B cell (primary cell): ENCODE measurements around the gene ZC3H18. TPM values are rescaled to one million over a fixed set of nuclear protein-coding genes. Genes with fewer than 3 reads are reported as not detected.

ENCODE experiments used
- ATAC-seq: fragments of 200-7000 bp; cut with Tn5 transposase; one replicate; pipeline ENCODE4 v1.10.0; 2021; ENCODE audit warnings: low read depth, mild to moderate bottlenecking, moderate number of reproducible peaks, moderate library complexity
- CTCF ChIA-PET: fragments of 350-600 bp; sonication (Branson Sonifier 250); formaldehyde crosslinking; loops from one replicate; lab custom pipeline; 2021; ENCODE audit warnings: antibody characterized with exemption, inconsistent platforms; lab: Charles Lee
- POLR2A ChIA-PET: fragments of 350-600 bp; sonication (Branson Sonifier 250); formaldehyde crosslinking; loops from one replicate; lab custom pipeline; 2021; ENCODE audit warnings: antibody characterized with exemption; lab: Charles Lee
- DNase-seq: peaks from one replicate; pipeline ENCODE4 v3.0.0; 2013
- H2AFZ ChIP-seq: 2 replicates; pipeline ENCODE4 v1.6.1; 2012; ENCODE audit warnings: mild to moderate bottlenecking, low read depth, low read length; ENCODE audit not compliant: insufficient read depth, poor library complexity, severe bottlenecking
- H3K27ac ChIP-seq, 2 donors: 1 replicate in 1 of 2; 2 replicates in 1 of 2; pipeline ENCODE4 v1.5.1; 2012 to 2013; ENCODE audit warnings: low read length in 2 of 2, mild to moderate bottlenecking in 2 of 2, moderate library complexity in 1 of 2
- H3K27me3 ChIP-seq, 4 experiments: fragments of 200-600 bp in 1 of 4; sonication (generic) in 1 of 4; replicated peaks in 1 of 4; 1 replicate in 2 of 4; 2 replicates in 2 of 4; pipeline versions ENCODE4 v1.6.1 to v1.7.0; 2013 to 2016; ENCODE audit warnings: low read length in 3 of 4, mild to moderate bottlenecking in 2 of 4, mixed read lengths in 1 of 4, moderate library complexity in 1 of 4; ENCODE audit not compliant: insufficient read depth in 4 of 4, control insufficient read depth in 3 of 4; ENCODE audit errors: control extremely low read depth in 1 of 4
- H3K36me3 ChIP-seq, 2 experiments: replicated peaks in 1 of 2; 1 replicate in 1 of 2; 2 replicates in 1 of 2; pipeline versions ENCODE4 v1.6.1 to v1.7.1; 2013; ENCODE audit warnings: low read length in 1 of 2; ENCODE audit not compliant: insufficient read depth in 2 of 2, control insufficient read depth in 1 of 2; ENCODE audit errors: control extremely low read depth in 1 of 2, extremely low read depth in 1 of 2
- H3K4me1 ChIP-seq, 2 donors: fragments of 200-600 bp in 1 of 2; sonication (generic) in 1 of 2; 1 replicate in 1 of 2; 2 replicates in 1 of 2; pipeline versions ENCODE4 v1.5.1 to v1.6.1; 2013 to 2017; ENCODE audit warnings: low read length in 2 of 2; ENCODE audit not compliant: control insufficient read depth in 2 of 2, insufficient read depth in 2 of 2
- H3K4me2 ChIP-seq: replicated peaks from 2 replicates; pipeline ENCODE3; 2012; ENCODE audit warnings: mild to moderate bottlenecking, low read depth, low read length; ENCODE audit not compliant: poor library complexity, severe bottlenecking
- H3K4me3 ChIP-seq, 5 experiments: fragments of 200-600 bp in 1 of 5; sonication (generic) in 1 of 5; 1 replicate in 3 of 5; 2 replicates in 2 of 5; pipeline versions ENCODE4 v1.5.1 to v1.7.0; 2011 to 2016; ENCODE audit warnings: low read length in 4 of 5, mild to moderate bottlenecking in 4 of 5, low read depth in 2 of 5, control low read depth in 1 of 5, moderate library complexity in 1 of 5; ENCODE audit not compliant: insufficient read depth in 1 of 5; ENCODE audit errors: control extremely low read depth in 1 of 5, extremely low read depth in 1 of 5
- H3K79me2 ChIP-seq: fragments of 200-600 bp; sonication (generic); one replicate; pipeline ENCODE4 v1.6.0; 2016; ENCODE audit warnings: low read length; ENCODE audit not compliant: control insufficient read depth, insufficient read depth
- H3K9ac ChIP-seq: fragments of 200-600 bp; sonication (generic); 2 replicates; pipeline ENCODE4 v1.6.1; 2017; ENCODE audit warnings: mild to moderate bottlenecking, low read length, moderate library complexity
- H3K9me3 ChIP-seq, 3 donors: one replicate each; pipeline versions ENCODE4 v1.6.1 to v1.7.1; 2013; ENCODE audit warnings: low read length in 2 of 3; ENCODE audit not compliant: control insufficient read depth in 2 of 3, insufficient read depth in 1 of 3; ENCODE audit errors: control extremely low read depth in 1 of 3
- H4K20me1 ChIP-seq: 2 replicates; pipeline ENCODE4 v1.6.0; 2012; ENCODE audit warnings: mild to moderate bottlenecking, low read length; ENCODE audit not compliant: insufficient read depth, control insufficient read depth, poor library complexity, severe bottlenecking
- H3K27ac Mint-ChIP-seq: one replicate; pipeline ENCODE4 v1.8.0; 2021; ENCODE audit warnings: mixed read lengths
- H3K27me3 Mint-ChIP-seq: one replicate; pipeline ENCODE4 v1.8.0; 2021; ENCODE audit warnings: mixed read lengths
- H3K4me1 Mint-ChIP-seq: one replicate; pipeline ENCODE4 v1.8.0; 2021; ENCODE audit warnings: mixed read lengths
- H3K4me3 Mint-ChIP-seq: one replicate; pipeline ENCODE4 v1.8.0; 2021; ENCODE audit warnings: mixed read lengths
- H3K9me3 Mint-ChIP-seq: one replicate; pipeline ENCODE4 v1.8.0; 2022; ENCODE audit warnings: mixed read lengths; ENCODE audit not compliant: insufficient read depth
- CTCF ChIP-seq: fragments of 200-600 bp; IDR thresholded peaks from one replicate; pipeline ENCODE4 v1.8.0; 2022; ENCODE audit warnings: antibody characterized with exemption, mild to moderate bottlenecking
- EZH2 ChIP-seq: IDR thresholded peaks from 2 replicates; pipeline ENCODE4 v1.6.1; 2012; ENCODE audit warnings: borderline replicate concordance, low read depth, mild to moderate bottlenecking, moderate library complexity, low read length; ENCODE audit not compliant: insufficient read depth, poor library complexity, severe bottlenecking
- WGBS: methylation state at CpG from one replicate; pipeline ENCODE4 v1.1.5; 2013; ENCODE audit warnings: missing lambda C conversion rate; ENCODE audit not compliant: insufficient coverage; 5-methylcytosine and 5-hydroxymethylcytosine counted together
- intact Hi-C: fragments of 100-400 bp; cut with micrococcal nuclease; formaldehyde crosslinking; loops from one replicate; pipeline ENCODE4 v1.10.0; 2022
- polyA plus RNA-seq: library from polyadenylated mRNA; depleted of rRNA; stranded (reverse); fragments of >200 nt; gene quantifications from 2 replicates; pipeline ENCODE4 v1.2.3, GENCODE V29; 2012
- total RNA-seq, 2 donors: library from RNA; stranded (reverse); fragments of 120-200 nt in 1 of 2; gene quantifications; 1 replicate in 1 of 2; 2 replicates in 1 of 2; pipeline versions ENCODE4 v1.2.3 to v1.2.4, GENCODE V29; 2013 to 2022

ZC3H18 gene
- total and polyA plus RNA-seq, 2 donors (not counting 1 experiment from before 2014, with no cell fraction given) = 40.4 to 74.2 TPM

DNA sequence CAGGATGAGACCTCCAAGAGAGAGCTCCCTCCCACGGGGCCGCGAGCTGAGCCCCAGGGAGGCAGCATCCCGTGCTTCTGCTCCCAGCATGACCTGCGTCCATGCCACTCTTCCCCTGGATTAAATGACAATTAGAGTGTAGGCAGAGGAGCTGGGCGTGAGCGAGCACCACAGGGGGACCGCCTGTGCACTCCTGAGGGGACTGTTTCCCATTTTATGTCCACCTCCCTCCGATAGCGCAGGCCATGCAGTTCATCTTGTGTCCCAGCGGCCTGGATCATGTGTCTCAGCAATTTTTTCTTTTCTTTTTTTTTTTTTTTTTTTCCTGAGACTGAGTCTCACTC is 62.4 kb downstream of the ZC3H18 start:
- Histone ChIP-seq H3K79me2 (no peaks in the 10 kb centered on the region), H3K9me3 (peaks cover 0 to 7% (median 0%) of the 10 kb centered on the region in 3 donors), H3K27ac (no peak overlapping the region), H3K9ac (no peak overlapping the region), H4K20me1 (peaks cover 15% of the 10 kb centered on the region), H3K4me1 (peaks cover 25 to 45% of the 10 kb centered on the region in 2 donors), H3K36me3 (peaks cover 0 to 40% of the 10 kb centered on the region in 2 experiments), H3K4me3 (no peak overlapping the region), H2AFZ (no peak overlapping the region), H3K4me2 (no peak overlapping the region), H3K27me3 (no peaks in the 10 kb centered on the region)
- Mint-ChIP-seq H3K4me1 (peaks cover 34% of the 10 kb centered on the region), H3K27me3 (no peaks in the 10 kb centered on the region), H3K27ac (no peak overlapping the region), H3K9me3 (no peaks in the 10 kb centered on the region), H3K4me3 (no peak overlapping the region)
- ChIA-PET POLR2A (interaction anchor here (0.5 to 2.0 kb wide), 6 partner anchors 12 to 111 kb away, joined by 3 to 15 read pairs (median 4); partner anchors contain the start of gene CYBA), CTCF (interaction anchor here (0.7 to 2.5 kb wide), 7 partner anchors 18 to 927 kb away, joined by 3 to 14 read pairs (median 7); partner anchors contain the start of genes CYBA and ZC3H18)
- intact Hi-C loops = loop anchor here (5.0 to 10.0 kb wide), 2 partner anchors 152 to 180 kb away; partner anchors contain the start of genes PIEZO1 and ZFPM1
- DNase-seq (no peak), ATAC-seq (no peak)
- TF ChIP-seq CTCF (no peak), EZH2 (no peak)
- 100% methylated on average over 7 of the region's 11 CpGs for WGBS

- Histone ChIP-seq H3K27ac (peak overlapping the region; percentile 81 to 87), H3K79me2 (peaks cover under 1% of the 10 kb centered on the region), H3K36me3 (peaks cover 0 to 29% of the 10 kb centered on the region in 2 experiments), H3K4me3 (peak overlapping the region in 4 of 5 experiments; percentile 62 to 78 (median 68)), H3K4me1 (peaks cover 37 to 56% of the 10 kb centered on the region in 2 donors), H3K9me3 (peaks cover 0 to 18% (median 0%) of the 10 kb centered on the region in 3 donors), H3K4me2 (peak overlapping the region; percentile 95), H4K20me1 (peaks cover 22% of the 10 kb centered on the region), H2AFZ (peak overlapping the region; percentile 61), H3K9ac (peak overlapping the region; percentile 67), H3K27me3 (peaks cover 0 to 6% (median 0%) of the 10 kb centered on the region in 4 experiments)
- H3K4me1 Mint-ChIP-seq = peaks cover 45% of the 10 kb centered on the region
- H3K9me3 Mint-ChIP-seq = no peaks in the 10 kb centered on the region
- DNase-seq (no peak), ATAC-seq (no peak)
- 2% methylated on average over 21 of the region's 23 CpGs for WGBS
- intact Hi-C loops = loop anchor here (1.0 to 10.0 kb wide), 8 partner anchors 18 to 181 kb away; partner anchors contain the start of genes CYBA, MVD, PIEZO1 and SNAI3
- H3K27me3 Mint-ChIP-seq = no peaks in the 10 kb centered on the region
- H3K27ac Mint-ChIP-seq = peak overlapping the region; percentile 92
- POLR2A ChIA-PET = interaction anchor here (0.7 to 2.0 kb wide), 6 partner anchors 14 to 224 kb away, joined by 4 to 15 read pairs (median 7); partner anchors contain the start of gene CYBA
- CTCF ChIA-PET = interaction anchor here (0.6 to 2.5 kb wide), 12 partner anchors 11 to 341 kb away, joined by 3 to 14 read pairs (median 4); partner anchors contain the start of gene ZC3H18
- peak overlapping the region; percentile 85 for H3K4me3 Mint-ChIP-seq
- no peak for TF ChIP-seq CTCF
Observed at GRCh38 chr16:88633684-88634140, 63.5 kb downstream of the ZC3H18 start.
